Cortex of kidney (tissue), 1 donor: ENCODE results near the gene SLC19A1.
"Not testable (repeated sequence)": the region's sequence is repeated elsewhere in the genome, so short reads cannot be mapped to it uniquely, and the experiment has no call there.

ENCODE experiments used
- DNase-seq: peaks from one replicate; lab custom pipeline; 2025; lab: John Stamatoyannopoulos, UW

The SLC19A1 gene

DNA sequence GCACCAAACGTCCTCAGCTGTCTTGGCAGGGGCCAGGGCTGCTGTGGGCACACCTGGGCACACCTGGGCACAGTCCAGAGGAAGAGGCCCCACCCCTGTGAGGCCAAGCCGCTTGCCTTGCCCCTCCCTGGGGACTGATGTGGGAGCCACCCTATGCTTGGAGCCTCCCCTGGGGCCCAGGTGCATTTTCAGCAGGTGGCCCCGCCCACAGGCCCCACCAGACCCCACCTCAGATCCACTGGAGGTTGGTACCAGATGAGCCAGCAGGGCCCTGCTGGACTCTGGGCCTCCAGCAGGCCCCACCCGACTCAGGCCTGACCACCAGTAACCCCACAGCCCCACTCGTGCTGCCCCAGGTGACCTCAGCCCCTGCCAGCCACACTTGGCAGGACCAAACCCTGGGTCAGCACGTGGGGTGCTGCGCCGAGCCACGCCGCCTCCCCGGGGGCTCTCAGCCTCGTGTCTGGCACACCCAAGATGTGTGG is 8.8 kb downstream of the SLC19A1 start:
- no peak for DNase-seq

DNA sequence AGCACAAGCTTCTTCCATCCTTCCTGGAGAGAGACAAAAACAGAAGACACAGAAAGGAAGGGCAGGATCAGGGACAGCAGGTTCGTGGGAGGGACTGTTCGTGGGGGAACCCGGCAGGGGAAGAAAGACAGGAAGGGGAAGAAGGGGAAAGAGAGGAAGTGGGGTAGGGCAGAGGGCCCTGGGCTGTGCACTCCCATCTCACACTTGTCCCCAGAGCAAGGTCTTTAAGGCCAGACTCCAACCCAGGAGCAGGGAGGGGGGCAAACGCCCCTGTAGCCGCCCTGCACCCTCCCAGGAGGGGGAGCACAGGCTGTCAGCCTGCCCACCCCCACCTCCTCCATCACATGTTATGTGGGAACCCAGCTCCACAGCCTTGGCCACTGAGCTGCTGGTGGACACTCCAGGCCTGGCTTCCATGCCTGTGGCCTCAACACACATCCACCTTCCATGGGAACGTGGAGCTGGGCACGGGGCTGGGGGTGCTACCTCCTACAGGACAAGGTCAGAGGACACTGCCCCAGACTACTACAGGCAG is 9.3 kb downstream of the SLC19A1 start:
- DNase-seq, result no peak

DNA sequence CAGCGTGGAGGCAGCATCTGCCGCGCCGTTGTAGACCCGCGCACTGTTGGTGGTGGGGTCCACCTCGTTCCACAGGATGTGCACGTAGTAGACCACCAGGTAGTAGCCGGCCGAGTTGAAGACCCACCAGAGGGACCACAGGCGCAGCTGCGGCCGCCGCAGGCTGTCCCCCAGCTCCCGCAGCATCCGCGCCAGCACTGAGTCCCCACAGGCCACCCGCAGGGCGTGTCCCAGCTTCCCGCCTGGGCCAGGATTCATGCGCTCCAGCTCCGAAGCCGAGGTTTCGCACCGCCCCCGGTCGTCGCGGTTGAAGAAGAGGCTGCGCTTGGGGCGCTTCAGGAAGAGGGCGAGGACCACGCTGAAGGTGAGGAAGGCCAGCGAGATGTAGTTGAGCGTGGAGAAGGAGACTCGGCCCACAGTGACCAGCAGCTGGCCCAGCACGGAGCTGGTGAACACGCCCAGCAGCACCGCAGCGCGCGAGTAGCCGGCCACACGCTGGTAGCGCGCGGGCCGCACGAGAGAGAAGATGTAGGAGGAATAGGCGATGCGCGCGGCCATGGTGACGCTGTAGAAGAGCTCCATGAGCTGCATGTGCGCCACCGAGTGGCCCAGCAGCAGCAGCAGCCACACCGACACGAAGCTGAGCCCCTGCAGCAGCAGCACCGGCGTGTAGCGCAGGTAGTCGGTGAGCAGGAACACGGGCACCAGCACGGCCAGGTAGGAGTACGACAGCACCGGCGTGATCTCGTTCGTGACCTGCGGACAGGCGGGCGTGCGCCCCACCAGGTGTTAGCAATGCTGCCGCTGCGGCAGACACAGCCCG is 10.6 kb downstream of the SLC19A1 start:
- DNase-seq, result no peak

GRCh38 chr21:45531114-45531392 is 11.2 kb downstream of the SLC19A1 start:
- DNase-seq, result not testable (repeated sequence)

DNA sequence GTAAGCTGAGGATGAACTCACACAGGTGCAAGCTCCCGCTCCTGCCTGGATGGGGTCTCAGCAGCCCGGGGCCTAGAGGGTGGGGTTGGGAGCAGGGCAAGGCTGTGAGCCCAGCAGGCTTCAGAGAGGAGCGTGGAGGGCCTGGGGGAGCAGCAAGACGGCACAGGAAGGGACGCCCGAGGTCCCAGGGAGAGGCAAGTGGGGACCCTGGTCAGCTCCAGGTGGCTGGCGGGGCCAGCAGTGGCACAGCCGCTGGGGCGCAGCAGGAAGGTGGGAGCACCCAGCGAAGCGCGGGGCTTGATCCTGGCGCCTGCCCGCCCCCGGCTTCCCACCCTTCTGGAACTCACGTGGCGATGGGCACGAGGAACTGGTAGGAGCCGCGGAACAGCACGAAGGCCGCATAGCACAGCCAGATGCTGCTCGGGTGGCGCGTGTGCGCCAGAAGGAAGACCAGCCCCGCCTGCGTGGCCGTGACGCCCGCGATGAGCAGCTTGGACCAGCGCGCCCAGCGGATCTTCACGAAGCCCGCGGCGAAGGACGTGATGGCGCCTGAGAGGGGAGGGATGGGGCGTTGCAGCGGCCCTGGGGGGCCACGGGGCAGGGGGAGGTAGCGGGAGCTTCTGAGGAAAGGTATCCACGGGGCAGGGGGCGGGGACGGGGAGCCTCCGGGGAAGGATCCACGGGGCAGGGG is 11.7 kb downstream of the SLC19A1 start:
- DNase-seq, result no peak

GRCh38 chr21:45529785-45530422 is 12.3 kb downstream of the SLC19A1 start:
- DNase-seq, result no peak

DNA sequence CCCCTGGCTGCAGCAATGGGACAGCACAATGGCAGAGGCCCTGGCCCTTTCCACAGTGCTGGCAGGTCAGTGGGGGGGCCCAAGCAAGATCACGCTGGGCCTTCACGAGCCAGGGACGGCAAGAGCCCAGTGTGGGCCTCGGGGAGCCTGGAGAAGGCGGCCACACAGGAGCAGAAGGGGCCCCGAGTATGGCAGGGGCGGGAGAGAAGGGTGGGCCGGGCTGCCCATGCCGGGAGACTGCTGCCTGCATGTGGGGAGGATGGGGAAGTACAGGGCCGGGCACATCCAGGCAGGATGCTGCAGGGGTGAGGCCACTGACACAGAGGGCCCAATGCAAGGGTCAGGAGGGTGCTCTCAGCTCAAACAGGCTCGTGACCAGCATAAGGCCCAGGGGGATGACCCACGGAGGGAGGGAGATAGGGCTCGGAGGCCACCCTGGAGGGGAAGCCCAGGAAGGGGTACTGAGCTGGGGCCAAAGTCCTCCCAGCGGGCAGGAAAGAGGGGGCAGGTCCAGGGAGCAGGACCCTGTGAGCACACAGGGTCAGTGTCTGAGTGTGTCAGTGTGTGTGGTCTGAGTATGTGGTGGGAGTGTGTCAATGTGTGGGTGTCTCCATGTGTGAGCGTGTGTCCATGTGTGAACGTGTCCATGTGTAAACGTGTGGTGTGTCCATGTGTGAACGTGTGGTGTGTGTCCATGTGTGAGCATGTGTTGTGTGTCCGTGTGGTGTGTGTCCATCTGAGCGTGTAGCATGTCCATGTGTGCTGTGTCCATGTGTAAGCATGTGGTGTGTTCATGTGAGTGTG is 13.1 kb downstream of the SLC19A1 start:
- no peak for DNase-seq

GRCh38 chr21:45528028-45528705 is 14.1 kb downstream of the SLC19A1 start:
- no peak for DNase-seq

DNA sequence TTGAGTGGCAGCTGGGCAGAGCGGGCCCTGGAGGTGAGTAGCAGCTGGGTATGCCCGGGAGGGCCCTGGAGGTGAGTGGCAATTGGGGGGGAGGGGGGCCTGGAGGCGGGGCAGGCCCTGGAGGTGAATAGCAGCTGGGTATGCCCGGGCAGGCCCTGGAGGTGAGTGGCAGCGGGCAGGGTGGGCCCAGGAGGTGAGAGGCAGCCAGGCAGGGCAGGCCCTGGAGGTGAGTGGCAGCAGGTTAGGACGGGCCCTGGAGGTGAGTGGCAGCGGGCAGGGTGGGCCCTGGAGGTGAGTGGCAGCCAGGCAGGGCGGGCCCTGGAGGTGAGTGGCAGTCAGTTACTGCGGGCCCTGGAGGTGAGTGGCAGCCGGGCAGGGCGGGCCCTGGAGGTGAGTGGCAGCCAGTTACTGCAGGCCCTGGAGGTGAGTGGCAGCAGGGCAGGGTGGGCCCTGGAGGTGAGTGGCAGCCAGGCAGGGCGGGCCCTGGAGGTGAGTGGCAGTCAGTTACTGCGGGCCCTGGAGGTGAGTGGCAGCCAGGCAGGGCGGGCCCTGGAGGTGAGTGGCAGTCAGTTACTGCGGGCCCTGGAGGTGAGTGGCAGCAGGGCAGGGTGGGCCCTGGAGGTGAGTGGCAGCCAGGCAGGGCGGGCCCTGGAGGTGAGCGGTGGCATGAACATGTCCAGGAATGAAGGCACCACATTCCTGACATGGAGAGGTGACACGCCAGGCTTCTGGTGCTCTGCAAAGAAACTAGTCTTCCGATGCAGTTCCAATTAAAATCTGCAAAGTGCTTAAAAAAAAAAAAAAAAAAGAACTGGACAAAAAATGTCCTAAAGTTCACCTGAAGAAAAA is 14.9 kb downstream of the SLC19A1 start:
- DNase-seq, result not testable (repeated sequence)

DNA sequence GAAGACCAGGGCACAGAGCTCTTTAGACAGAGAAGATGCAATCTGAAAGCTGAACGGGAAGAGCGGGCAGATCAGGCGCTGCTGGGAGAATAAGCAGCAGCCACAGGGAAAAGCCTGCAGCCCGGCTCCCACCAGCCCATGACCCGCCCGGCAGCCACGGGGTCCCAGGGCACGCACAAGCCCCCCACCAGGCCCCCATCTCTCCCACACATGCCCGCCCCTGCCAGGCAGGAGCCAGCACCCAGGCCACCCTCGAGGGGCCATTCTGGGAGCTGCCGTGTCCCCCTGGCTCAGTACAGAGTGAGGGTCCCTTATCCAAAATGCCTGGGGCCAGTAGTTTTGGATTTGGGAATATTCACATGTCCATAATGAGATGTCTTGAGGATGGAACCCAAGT is 16.3 kb downstream of the SLC19A1 start:
- no peak for DNase-seq

DNA sequence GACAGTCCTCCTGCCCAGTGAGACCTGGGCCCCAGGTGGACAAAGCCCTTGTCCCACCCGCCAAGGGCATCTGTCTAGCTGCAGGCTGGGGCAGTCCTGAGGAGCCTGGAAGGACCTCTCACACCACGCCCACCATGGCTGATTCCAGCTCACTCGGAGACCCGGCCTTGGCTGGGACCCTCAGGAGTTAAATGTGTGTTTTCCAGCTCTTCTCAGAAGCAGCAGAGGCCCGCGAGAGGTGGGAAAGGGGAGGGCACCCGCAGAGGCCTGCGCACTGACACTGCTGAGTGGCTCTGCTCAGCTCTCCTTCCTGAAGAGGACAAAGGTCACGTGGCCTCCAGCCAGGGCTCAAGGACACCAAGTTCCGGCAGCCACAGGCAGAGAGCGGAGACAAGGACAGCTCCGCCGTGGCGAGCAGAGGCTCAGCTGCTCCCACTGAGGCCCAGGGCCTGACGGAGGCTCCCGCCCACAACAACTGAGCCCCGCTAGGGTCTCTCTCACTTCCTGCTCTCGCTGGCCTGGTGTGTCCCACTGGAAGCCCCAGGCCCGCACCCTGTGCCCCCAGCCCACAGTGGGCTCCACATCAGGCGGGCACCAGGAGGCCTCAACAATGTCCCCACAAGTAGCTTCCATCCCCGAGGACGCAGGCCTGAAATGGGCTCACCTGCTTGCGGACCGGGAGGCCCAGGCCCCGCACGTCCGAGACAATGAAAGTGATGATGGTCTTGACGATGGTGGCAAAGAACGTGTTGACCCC is 16.9 kb downstream of the SLC19A1 start:
- DNase-seq, result no peak

GRCh38 chr21:45524756-45525152 is 17.5 kb downstream of the SLC19A1 start:
- DNase-seq, result no peak

- no peak for DNase-seq
These were observed 18.7 kb downstream of the SLC19A1 start for GRCh38 chr21:45523411-45524101.

DNA sequence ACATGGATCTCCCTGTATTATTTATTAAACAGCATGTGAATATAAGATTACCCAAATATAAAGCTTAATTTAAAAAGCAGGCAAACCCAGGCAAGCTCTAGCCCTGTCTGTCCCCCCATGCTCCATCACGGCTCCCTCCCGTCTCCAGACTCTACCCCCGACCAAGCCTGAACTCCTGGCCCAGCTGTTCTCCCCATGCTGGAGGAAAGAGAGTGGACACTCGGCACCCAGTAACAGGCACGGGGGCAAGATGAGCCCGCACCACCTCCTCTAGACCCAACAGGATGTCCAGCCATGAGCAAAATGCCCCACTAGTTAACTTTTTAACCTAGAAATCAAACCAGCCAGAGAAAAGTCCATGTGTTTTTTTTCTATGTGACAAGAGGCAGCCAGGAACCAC is 19.3 kb downstream of the SLC19A1 start:
- DNase-seq, result no peak

DNA sequence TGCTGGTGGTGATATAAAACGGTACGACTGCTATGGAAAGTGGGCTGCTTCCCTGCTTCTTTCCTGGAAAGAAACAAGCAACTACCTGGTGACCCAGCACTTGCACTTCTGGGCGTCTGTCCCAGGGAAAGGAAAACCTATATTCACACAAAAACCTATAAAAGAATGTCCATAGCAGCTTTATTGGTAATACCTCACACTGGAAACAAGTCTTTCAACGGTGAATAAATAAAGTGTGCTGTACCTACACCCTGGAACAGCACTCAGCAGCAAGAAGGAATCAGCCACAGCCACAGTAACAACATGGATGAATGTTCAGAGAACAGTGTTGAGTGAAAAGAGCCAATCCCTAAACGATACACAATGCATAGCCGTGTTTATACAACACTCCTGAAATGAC is 19.9 kb downstream of the SLC19A1 start:
- no peak for DNase-seq

GRCh38 chr21:45521241-45521640 is 21.0 kb downstream of the SLC19A1 start:
- DNase-seq, result no peak

DNA sequence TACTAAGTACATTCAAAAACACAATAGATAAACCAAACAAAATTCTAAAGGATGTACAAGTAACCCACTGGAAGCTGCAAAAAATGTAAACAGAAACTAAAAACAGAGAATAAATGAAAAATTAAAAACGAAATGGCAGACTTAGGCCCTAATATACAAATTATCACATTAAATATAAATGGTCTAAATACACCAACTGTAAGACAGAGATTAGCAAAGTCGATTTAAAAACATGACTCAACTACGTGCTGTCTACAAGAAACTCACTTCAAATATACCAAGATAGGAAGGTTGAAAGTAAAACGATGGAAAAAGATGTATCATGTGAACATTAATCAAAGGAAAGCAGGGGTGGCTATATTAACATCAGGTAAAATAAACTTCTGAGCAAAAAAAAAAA is 23.1 kb downstream of the SLC19A1 start:
- DNase-seq, result no peak

- DNase-seq, result no peak
These were observed 23.5 kb downstream of the SLC19A1 start for GRCh38 chr21:45518742-45519141.
